Panc1 (cell line): ENCODE data around the gene OR2Y1. TPM values are rescaled to one million over a fixed set of nuclear protein-coding genes. Genes with fewer than 3 reads are reported as not detected.

Experiments used
- ATAC-seq: fragments of 200-7000 bp; cut with Tn5 transposase; 2 replicates; pipeline ENCODE4 v1.9.1; 2020; ENCODE audit warnings: mild to moderate bottlenecking, moderate library complexity
- BruUV-seq: library from RNA; stranded (reverse); fragments of 400-500 nt; replicated peaks from 2 replicates; lab custom pipeline; 2021; lab: Mats Ljungman, UMichigan
- CTCF ChIA-PET: fragments of 300-600 bp; sonication (Branson Sonifier 250); formaldehyde crosslinking; loops from one replicate; lab custom pipeline; 2022; ENCODE audit warnings: antibody characterized with exemption; lab: Charles Lee
- POLR2A ChIA-PET: fragments of 300-600 bp; sonication (Branson Sonifier 250); formaldehyde crosslinking; loops from one replicate; lab custom pipeline; 2022; ENCODE audit warnings: antibody characterized with exemption; lab: Charles Lee
- DNase-seq: peaks from one replicate; pipeline ENCODE4 v3.0.0-alpha.2; 2010; ENCODE audit warnings: low read depth, low spot score
- H3K27ac ChIP-seq: 2 replicates; pipeline ENCODE4 v1.5.1; 2011; ENCODE audit warnings: mild to moderate bottlenecking, low read length, inconsistent platforms
- H3K27me3 ChIP-seq: fragments of 200-500 bp; sonication (Bioruptor generic); 2 replicates; pipeline ENCODE4 v1.6.0; 2014; ENCODE audit warnings: low read length, inconsistent platforms; ENCODE audit not compliant: control insufficient read depth, insufficient read depth
- H3K36me3 ChIP-seq: fragments of 200-500 bp; sonication (Bioruptor generic); 2 replicates; pipeline ENCODE4 v1.5.1; 2014; ENCODE audit warnings: inconsistent platforms, mild to moderate bottlenecking, low read length, moderate library complexity; ENCODE audit not compliant: control insufficient read depth, insufficient read depth
- H3K4me1 ChIP-seq: 2 replicates; pipeline ENCODE4 v1.5.1; 2011; ENCODE audit warnings: inconsistent platforms, mild to moderate bottlenecking, low read length, moderate library complexity; ENCODE audit not compliant: control insufficient read depth, insufficient read depth
- H3K4me3 ChIP-seq, 2 experiments: 2 replicates each; pipeline ENCODE4 v1.5.1; 2011 to 2012; ENCODE audit warnings: low read depth in 2 of 2, low read length in 2 of 2, mild to moderate bottlenecking in 2 of 2, inconsistent platforms in 1 of 2, moderate library complexity in 1 of 2
- H3K9me3 ChIP-seq: fragments of 200-500 bp; sonication (Bioruptor generic); 2 replicates; pipeline ENCODE4 v1.5.1; 2014; ENCODE audit warnings: low read depth, mild to moderate bottlenecking, inconsistent platforms, low read length, moderate library complexity; ENCODE audit not compliant: control insufficient read depth, insufficient read depth
- POLR2AphosphoS5 ChIP-seq: IDR thresholded peaks from 2 replicates; pipeline ENCODE4 v1.6.1; 2012; ENCODE audit warnings: mild to moderate bottlenecking, low read depth, low read length, moderate library complexity
- SIN3A ChIP-seq: IDR thresholded peaks from 2 replicates; pipeline ENCODE4 v1.6.1; 2012; ENCODE audit warnings: low read depth, mild to moderate bottlenecking, low read length, moderate library complexity, borderline replicate concordance; ENCODE audit not compliant: insufficient read depth
- TCF7L2 ChIP-seq: IDR thresholded peaks from 2 replicates; pipeline ENCODE4 v1.6.1; 2011; ENCODE audit warnings: mild to moderate bottlenecking, low read depth, low read length, inconsistent platforms
- in situ Hi-C: cut with HindIII; loops from 2 replicates; pipeline ENCODE4 v1.10.0; 2016; ENCODE audit warnings: low sequenced_read_pairs, low pct_unique_long_range_greater_than_20kb
- intact Hi-C: fragments of 100-400 bp; cut with micrococcal nuclease; formaldehyde crosslinking; loops from one replicate; pipeline ENCODE4 v1.10.0; 2022; ENCODE audit not compliant: unreplicated experiment
- total RNA-seq: library from RNA; stranded (reverse); gene quantifications from one replicate; pipeline ENCODE4 v1.2.1, GENCODE V29; 2021; ENCODE audit not compliant: unreplicated experiment
- TF ChIP-seq, protein P1 (sequence below): fragments of 450-650 bp; IDR thresholded peaks from 2 replicates; pipeline ENCODE4 v1.5.1; 2017; ENCODE audit warnings: mild to moderate bottlenecking
- TF ChIP-seq, protein P2 (sequence below), 2 experiments: IDR thresholded peaks; 2 replicates each; pipeline ENCODE4 v1.6.1; 2011 to 2012; ENCODE audit warnings: low read depth in 2 of 2, control low read depth in 1 of 2, low read length in 1 of 2, mild to moderate bottlenecking in 1 of 2, moderate library complexity in 1 of 2; ENCODE audit not compliant: insufficient read depth in 1 of 2

OR2Y1 gene
- total RNA-seq, 1 experiment from 2014 or later, result not detected

DNA sequence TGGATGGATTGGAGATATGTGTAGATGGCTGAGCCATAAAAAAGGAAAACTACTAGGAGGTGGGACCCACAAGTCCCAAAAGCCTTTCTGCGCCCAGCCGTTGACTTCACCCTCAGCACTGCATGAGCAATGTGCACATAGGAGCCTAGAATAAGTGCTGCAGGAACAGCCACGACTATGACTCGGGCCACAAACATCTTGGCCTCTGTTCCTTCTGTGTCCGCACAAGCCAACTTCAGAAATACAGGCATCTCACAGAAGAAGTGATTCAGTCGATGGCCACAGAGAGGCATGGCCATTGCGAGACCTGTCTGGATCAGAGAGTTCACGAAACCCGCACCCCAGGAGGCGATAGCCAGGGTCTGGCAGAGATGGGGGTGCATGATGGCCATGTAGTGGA, 587 bp downstream of the OR2Y1 start:
- H3K36me3 ChIP-seq, result no peaks in the 10 kb centered on the region
- H3K27ac ChIP-seq, result no peak overlapping the region
- DNase-seq (no peak), ATAC-seq (no peak)
- no peaks in the 10 kb centered on the region for H3K9me3 ChIP-seq
- ChIA-PET POLR2A (interaction anchor here (0.7 kb wide), 1 partner anchor 53 kb away, joined by 4 read pairs; no protein-coding TSS in a partner anchor), CTCF (no interaction called here)
- TF ChIP-seq POLR2AphosphoS5 (no peak), SIN3A (no peak), TCF7L2 (no peak)
- TF ChIP-seq, protein P1, sequence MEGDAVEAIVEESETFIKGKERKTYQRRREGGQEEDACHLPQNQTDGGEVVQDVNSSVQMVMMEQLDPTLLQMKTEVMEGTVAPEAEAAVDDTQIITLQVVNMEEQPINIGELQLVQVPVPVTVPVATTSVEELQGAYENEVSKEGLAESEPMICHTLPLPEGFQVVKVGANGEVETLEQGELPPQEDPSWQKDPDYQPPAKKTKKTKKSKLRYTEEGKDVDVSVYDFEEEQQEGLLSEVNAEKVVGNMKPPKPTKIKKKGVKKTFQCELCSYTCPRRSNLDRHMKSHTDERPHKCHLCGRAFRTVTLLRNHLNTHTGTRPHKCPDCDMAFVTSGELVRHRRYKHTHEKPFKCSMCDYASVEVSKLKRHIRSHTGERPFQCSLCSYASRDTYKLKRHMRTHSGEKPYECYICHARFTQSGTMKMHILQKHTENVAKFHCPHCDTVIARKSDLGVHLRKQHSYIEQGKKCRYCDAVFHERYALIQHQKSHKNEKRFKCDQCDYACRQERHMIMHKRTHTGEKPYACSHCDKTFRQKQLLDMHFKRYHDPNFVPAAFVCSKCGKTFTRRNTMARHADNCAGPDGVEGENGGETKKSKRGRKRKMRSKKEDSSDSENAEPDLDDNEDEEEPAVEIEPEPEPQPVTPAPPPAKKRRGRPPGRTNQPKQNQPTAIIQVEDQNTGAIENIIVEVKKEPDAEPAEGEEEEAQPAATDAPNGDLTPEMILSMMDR, result no peak
- TF ChIP-seq, protein P2, sequence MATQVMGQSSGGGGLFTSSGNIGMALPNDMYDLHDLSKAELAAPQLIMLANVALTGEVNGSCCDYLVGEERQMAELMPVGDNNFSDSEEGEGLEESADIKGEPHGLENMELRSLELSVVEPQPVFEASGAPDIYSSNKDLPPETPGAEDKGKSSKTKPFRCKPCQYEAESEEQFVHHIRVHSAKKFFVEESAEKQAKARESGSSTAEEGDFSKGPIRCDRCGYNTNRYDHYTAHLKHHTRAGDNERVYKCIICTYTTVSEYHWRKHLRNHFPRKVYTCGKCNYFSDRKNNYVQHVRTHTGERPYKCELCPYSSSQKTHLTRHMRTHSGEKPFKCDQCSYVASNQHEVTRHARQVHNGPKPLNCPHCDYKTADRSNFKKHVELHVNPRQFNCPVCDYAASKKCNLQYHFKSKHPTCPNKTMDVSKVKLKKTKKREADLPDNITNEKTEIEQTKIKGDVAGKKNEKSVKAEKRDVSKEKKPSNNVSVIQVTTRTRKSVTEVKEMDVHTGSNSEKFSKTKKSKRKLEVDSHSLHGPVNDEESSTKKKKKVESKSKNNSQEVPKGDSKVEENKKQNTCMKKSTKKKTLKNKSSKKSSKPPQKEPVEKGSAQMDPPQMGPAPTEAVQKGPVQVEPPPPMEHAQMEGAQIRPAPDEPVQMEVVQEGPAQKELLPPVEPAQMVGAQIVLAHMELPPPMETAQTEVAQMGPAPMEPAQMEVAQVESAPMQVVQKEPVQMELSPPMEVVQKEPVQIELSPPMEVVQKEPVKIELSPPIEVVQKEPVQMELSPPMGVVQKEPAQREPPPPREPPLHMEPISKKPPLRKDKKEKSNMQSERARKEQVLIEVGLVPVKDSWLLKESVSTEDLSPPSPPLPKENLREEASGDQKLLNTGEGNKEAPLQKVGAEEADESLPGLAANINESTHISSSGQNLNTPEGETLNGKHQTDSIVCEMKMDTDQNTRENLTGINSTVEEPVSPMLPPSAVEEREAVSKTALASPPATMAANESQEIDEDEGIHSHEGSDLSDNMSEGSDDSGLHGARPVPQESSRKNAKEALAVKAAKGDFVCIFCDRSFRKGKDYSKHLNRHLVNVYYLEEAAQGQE (IDR thresholded peaks at IDR 0.05; ENCODE audit: insufficient read depth in 1 of 2, low read depth in 2 of 2, low read length in 1 of 2), result no peak
- no peak overlapping the region for H3K4me3 ChIP-seq
- intact Hi-C loops (no loop called here), in situ Hi-C loops (no loop called here)
- H3K4me1 ChIP-seq, result no peaks in the 10 kb centered on the region
- no TSS peak for BruUV-seq
- H3K27me3 ChIP-seq, result peaks cover 44% of the 10 kb centered on the region

DNA sequence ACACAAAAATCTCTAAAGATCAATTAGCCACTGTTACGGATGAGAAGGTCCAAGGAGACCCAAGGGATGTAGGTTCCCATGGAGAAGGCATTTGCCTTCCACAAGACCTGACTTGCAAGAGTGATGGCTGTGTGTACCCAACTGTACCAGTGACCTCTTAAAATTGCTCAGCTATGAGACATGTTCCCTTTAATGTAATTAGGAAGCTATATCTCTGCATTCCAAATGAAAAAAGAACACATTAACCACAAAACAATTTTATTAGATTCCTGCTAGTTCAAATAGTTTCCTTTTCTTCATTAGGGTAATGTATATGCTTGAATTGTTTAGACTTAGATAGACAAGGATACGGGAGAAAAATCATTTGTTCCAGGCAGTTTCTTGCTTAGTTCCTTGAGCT, 3.3 kb downstream of the OR2Y1 start:
- no peaks in the 10 kb centered on the region for H3K4me1 ChIP-seq
- ATAC-seq (no peak), DNase-seq (no peak)
- H3K9me3 ChIP-seq, result no peaks in the 10 kb centered on the region
- in situ Hi-C loops, result no loop called here
- ChIA-PET CTCF (no interaction called here), POLR2A (no interaction called here)
- BruUV-seq, result no TSS peak
- no peak overlapping the region for H3K4me3 ChIP-seq
- H3K27ac ChIP-seq, result no peak overlapping the region
- no peaks in the 10 kb centered on the region for H3K36me3 ChIP-seq
- intact Hi-C loops, result no loop called here
- peaks cover 34% of the 10 kb centered on the region for H3K27me3 ChIP-seq
- no peak for TF ChIP-seq TCF7L2
- TF ChIP-seq SIN3A, result no peak
- TF ChIP-seq, protein P1, result no peak
- TF ChIP-seq POLR2AphosphoS5, result no peak
- TF ChIP-seq, protein P2 (IDR thresholded peaks at IDR 0.05; ENCODE audit: insufficient read depth in 1 of 2, low read depth in 2 of 2, low read length in 1 of 2), result no peak
